HepG2 (cell line): ENCODE measurements around the gene HDDC3. TPM values are rescaled to one million over a fixed set of nuclear protein-coding genes. Genes with fewer than 3 reads are reported as not detected.

Experiments used
- CEBPG ChIP-seq: IDR thresholded peaks from 2 replicates; pipeline ENCODE4 v1.6.1; 2016
- FOXP1 ChIP-seq, 2 experiments: fragments of 450-650 bp in 1 of 2; IDR thresholded peaks; 2 replicates each; pipeline ENCODE4 v1.6.1; 2017 to 2018; ENCODE audit warnings: antibody characterized with exemption in 1 of 2
- HNF4G ChIP-seq, 2 experiments: sonication (generic) in 1 of 2; formaldehyde crosslinking in 1 of 2; IDR thresholded peaks; 2 replicates each; pipeline versions ENCODE4 v1.4.0 to v1.6.1; 2011 to 2020; ENCODE audit warnings: borderline replicate concordance in 2 of 2, low read depth in 2 of 2, mild to moderate bottlenecking in 2 of 2, low read length in 1 of 2, missing genetic modification reagents in 1 of 2, moderate library complexity in 1 of 2
- ISL2 ChIP-seq: sonication (generic); formaldehyde crosslinking; IDR thresholded peaks from 2 replicates; pipeline ENCODE4 v1.5.0; 2020; ENCODE audit warnings: missing genetic modification reagents
- MAFG ChIP-seq: sonication (generic); formaldehyde crosslinking; IDR thresholded peaks from 2 replicates; pipeline ENCODE4 v1.5.1; 2020; ENCODE audit warnings: mild to moderate bottlenecking, missing genetic modification reagents
- MXD4 ChIP-seq: IDR thresholded peaks from 2 replicates; pipeline ENCODE4 v1.6.1; 2016; ENCODE audit warnings: mild to moderate bottlenecking, missing biosample characterization, missing genetic modification reagents
- RBM39 ChIP-seq: fragments of 200-400 bp; formaldehyde crosslinking; IDR thresholded peaks from one replicate; pipeline ENCODE4 v1.6.1; 2018; ENCODE audit warnings: antibody characterized with exemption, mild to moderate bottlenecking, low read depth, low read length; ENCODE audit not compliant: poor library complexity, severe bottlenecking
- RELA ChIP-seq: sonication (generic); formaldehyde crosslinking; IDR thresholded peaks from 2 replicates; pipeline ENCODE4 v1.4.0; 2020; ENCODE audit warnings: missing genetic modification reagents
- REXO4 ChIP-seq: sonication (generic); formaldehyde crosslinking; IDR thresholded peaks from 2 replicates; pipeline ENCODE4 v1.8.0; 2022; ENCODE audit warnings: missing genetic modification reagents, mild to moderate bottlenecking, borderline replicate concordance
- RFX3 ChIP-seq: IDR thresholded peaks from 2 replicates; pipeline ENCODE4 v1.6.1; 2016; ENCODE audit warnings: missing biosample characterization, missing genetic modification reagents
- SKI ChIP-seq: fragments of 450-650 bp; IDR thresholded peaks from one replicate; pipeline ENCODE4 v1.6.1; 2018; ENCODE audit warnings: mild to moderate bottlenecking; ENCODE audit not compliant: partially characterized antibody
- SPEN ChIP-seq: sonication (generic); formaldehyde crosslinking; IDR thresholded peaks from 2 replicates; pipeline ENCODE4 v1.5.1; 2020; ENCODE audit warnings: low read depth, mild to moderate bottlenecking, missing genetic modification reagents
- ZNF234 ChIP-seq: sonication (generic); formaldehyde crosslinking; conservative IDR thresholded peaks from 2 replicates; pipeline ENCODE4 v1.5.1; 2020; ENCODE audit warnings: mild to moderate bottlenecking, missing genetic modification reagents
- ZNF383 ChIP-seq: sonication (generic); formaldehyde crosslinking; IDR thresholded peaks from 2 replicates; pipeline ENCODE4 v1.4.0; 2020; ENCODE audit warnings: missing genetic modification reagents, mild to moderate bottlenecking, borderline replicate concordance
- ZNF460 ChIP-seq: sonication (generic); formaldehyde crosslinking; IDR thresholded peaks from 2 replicates; pipeline ENCODE4 v1.5.1; 2020; ENCODE audit warnings: missing genetic modification reagents, mild to moderate bottlenecking, borderline replicate concordance
- ZNF557 ChIP-seq: sonication (generic); formaldehyde crosslinking; IDR thresholded peaks from 2 replicates; pipeline ENCODE4 v1.4.0; 2020; ENCODE audit warnings: missing genetic modification reagents
- ZNF724P ChIP-seq: sonication (generic); formaldehyde crosslinking; IDR thresholded peaks from 2 replicates; pipeline ENCODE4 v1.8.0; 2022; ENCODE audit warnings: missing genetic modification reagents, borderline replicate concordance
- ZNF746 ChIP-seq: sonication (generic); formaldehyde crosslinking; IDR thresholded peaks from 2 replicates; pipeline ENCODE4 v1.8.0; 2022; ENCODE audit warnings: mild to moderate bottlenecking, missing genetic modification reagents
- ZNF766 ChIP-seq: sonication (generic); formaldehyde crosslinking; IDR thresholded peaks from 2 replicates; pipeline ENCODE4 v1.5.0; 2020; ENCODE audit warnings: missing genetic modification reagents, borderline replicate concordance
- polyA plus RNA-seq, 8 experiments: library from polyadenylated mRNA; depleted of rRNA in 3 of 8; stranded (reverse) in 7 of 8; unstranded in 1 of 8; fragments of >200 nt; fragmentation: Illumina TruSeq in 4 of 8; extraction: Trizol in 4 of 8; gene quantifications; 2 replicates each; pipeline versions ENCODE4 v1.2.1 to v1.2.3, GENCODE V29; 2011 to 2016; ENCODE audit warnings: low read depth in 4 of 8, missing spikeins in 1 of 8, mixed read lengths in 1 of 8; ENCODE audit not compliant: insufficient read depth in 1 of 8
- total RNA-seq, 5 experiments: library from RNA; depleted of rRNA; stranded (reverse); fragments of >200 nt; fragmentation: Illumina TruSeq; extraction: Trizol; gene quantifications; 2 replicates each; pipeline ENCODE4 v1.2.3, GENCODE V29; 2016; ENCODE audit warnings: low read depth in 1 of 5
- TF ChIP-seq, protein P1 (sequence below): sonication (generic); formaldehyde crosslinking; IDR thresholded peaks from 2 replicates; pipeline ENCODE4 v1.5.0; 2020; ENCODE audit warnings: missing genetic modification reagents
- TF ChIP-seq, protein P2 (sequence below): IDR thresholded peaks from 2 replicates; pipeline ENCODE4 v1.6.1; 2016; ENCODE audit warnings: missing compliant biosample characterization, missing genetic modification reagents, borderline replicate concordance
- TF ChIP-seq, protein P3 (sequence below): sonication (generic); formaldehyde crosslinking; IDR thresholded peaks from 2 replicates; pipeline ENCODE4 v1.4.0; 2020; ENCODE audit warnings: mild to moderate bottlenecking, missing genetic modification reagents
- TF ChIP-seq, protein P4 (sequence below): sonication (generic); formaldehyde crosslinking; IDR thresholded peaks from 2 replicates; pipeline ENCODE4 v1.5.0; 2020; ENCODE audit warnings: mild to moderate bottlenecking, missing genetic modification reagents, moderate library complexity
- TF ChIP-seq, protein P5 (sequence below): sonication (generic); formaldehyde crosslinking; IDR thresholded peaks from 2 replicates; pipeline ENCODE4 v1.5.0; 2020; ENCODE audit warnings: mild to moderate bottlenecking, low read depth, missing genetic modification reagents, borderline replicate concordance

HDDC3 gene
- total and polyA plus RNA-seq, 2 of the 13 experiments (the other 11 are each of a cell fraction or from before 2014, with no cell fraction given): 18.7 to 28.3 TPM

DNA sequence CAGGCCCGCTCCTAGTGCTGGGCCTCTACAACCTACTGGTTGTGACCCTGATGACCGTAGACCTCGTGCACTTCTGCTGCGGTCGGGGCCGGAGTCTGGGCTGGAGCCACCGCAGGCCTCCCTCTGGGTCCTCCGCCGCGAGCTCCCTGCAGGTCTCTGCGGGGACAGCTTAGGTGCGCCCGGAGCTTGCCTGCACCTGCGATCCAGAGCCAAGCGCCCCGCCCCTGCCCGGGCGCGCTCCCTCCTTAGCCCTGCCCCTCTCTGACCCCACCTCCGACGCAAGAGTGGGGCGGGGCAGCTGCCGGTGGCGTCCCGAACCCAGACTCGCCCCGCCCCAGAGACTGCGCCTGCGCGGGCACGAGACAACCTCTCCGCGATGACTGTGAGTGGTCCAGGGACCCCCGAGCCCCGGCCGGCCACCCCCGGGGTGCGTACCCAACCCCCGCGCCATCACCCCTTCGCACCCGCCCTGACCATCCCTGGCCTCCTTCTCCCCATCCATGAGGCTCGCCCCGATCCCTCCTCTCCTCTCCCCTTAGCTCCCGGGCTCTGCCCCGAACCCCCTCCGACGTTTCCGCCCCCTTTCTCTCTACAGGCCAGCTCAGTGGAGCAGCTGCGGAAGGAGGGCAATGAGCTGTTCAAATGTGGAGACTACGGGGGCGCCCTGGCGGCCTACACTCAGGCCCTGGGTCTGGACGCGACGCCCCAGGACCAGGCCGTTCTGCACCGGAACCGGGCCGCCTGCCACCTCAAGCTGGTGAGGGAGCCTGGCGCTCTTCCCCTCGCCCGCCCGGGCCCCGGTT, 2.8 kb upstream of the HDDC3 start, which contains the start of gene UNC45A (continued):
- TF ChIP-seq, protein P1, sequence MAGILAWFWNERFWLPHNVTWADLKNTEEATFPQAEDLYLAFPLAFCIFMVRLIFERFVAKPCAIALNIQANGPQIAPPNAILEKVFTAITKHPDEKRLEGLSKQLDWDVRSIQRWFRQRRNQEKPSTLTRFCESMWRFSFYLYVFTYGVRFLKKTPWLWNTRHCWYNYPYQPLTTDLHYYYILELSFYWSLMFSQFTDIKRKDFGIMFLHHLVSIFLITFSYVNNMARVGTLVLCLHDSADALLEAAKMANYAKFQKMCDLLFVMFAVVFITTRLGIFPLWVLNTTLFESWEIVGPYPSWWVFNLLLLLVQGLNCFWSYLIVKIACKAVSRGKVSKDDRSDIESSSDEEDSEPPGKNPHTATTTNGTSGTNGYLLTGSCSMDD (CRISPR knock-in tag): no peak
- TF ChIP-seq RELA (CRISPR knock-in tag) (no peak), ZNF460 (CRISPR knock-in tag) (no peak), ZNF234 (no peak), RBM39 (peak; percentile 69), HNF4G (IDR thresholded peaks at IDR 0.05; ENCODE audit: borderline replicate concordance, low read depth, low read length) (no peak), HNF4G (CRISPR knock-in tag; IDR thresholded peaks at IDR 0.05; ENCODE audit: borderline replicate concordance, low read depth) (no peak), ZNF766 (CRISPR knock-in tag) (no peak), ISL2 (CRISPR knock-in tag) (0 out of 2 replicates have a peak, but pooled peaks have one; percentile 38), CEBPG (CRISPR knock-in tag) (peak; percentile 51), SPEN (CRISPR knock-in tag) (no peak; the same call in 1 of the 2 replicates), MXD4 (CRISPR knock-in tag) (no peak), FOXP1 (IDR thresholded peaks at IDR 0.05) (no peak), FOXP1 (CRISPR knock-in tag; IDR thresholded peaks at IDR 0.05) (no peak), SKI (no peak), ZNF557 (CRISPR knock-in tag) (no peak), RFX3 (CRISPR knock-in tag) (no peak), ZNF746 (CRISPR knock-in tag) (no peak), ZNF724P (CRISPR knock-in tag) (peak; percentile 61; the same call in 1 of the 2 replicates), REXO4 (no peak), MAFG (CRISPR knock-in tag) (no peak), ZNF383 (CRISPR knock-in tag) (no peak)
- TF ChIP-seq, protein P2, sequence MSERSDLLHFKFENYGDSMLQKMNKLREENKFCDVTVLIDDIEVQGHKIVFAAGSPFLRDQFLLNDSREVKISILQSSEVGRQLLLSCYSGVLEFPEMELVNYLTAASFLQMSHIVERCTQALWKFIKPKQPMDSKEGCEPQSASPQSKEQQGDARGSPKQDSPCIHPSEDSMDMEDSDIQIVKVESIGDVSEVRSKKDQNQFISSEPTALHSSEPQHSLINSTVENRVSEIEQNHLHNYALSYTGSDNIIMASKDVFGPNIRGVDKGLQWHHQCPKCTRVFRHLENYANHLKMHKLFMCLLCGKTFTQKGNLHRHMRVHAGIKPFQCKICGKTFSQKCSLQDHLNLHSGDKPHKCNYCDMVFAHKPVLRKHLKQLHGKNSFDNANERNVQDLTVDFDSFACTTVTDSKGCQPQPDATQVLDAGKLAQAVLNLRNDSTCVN: no peak
- TF ChIP-seq, protein P3, sequence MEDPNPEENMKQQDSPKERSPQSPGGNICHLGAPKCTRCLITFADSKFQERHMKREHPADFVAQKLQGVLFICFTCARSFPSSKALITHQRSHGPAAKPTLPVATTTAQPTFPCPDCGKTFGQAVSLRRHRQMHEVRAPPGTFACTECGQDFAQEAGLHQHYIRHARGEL (CRISPR knock-in tag): no peak
- TF ChIP-seq, protein P4, sequence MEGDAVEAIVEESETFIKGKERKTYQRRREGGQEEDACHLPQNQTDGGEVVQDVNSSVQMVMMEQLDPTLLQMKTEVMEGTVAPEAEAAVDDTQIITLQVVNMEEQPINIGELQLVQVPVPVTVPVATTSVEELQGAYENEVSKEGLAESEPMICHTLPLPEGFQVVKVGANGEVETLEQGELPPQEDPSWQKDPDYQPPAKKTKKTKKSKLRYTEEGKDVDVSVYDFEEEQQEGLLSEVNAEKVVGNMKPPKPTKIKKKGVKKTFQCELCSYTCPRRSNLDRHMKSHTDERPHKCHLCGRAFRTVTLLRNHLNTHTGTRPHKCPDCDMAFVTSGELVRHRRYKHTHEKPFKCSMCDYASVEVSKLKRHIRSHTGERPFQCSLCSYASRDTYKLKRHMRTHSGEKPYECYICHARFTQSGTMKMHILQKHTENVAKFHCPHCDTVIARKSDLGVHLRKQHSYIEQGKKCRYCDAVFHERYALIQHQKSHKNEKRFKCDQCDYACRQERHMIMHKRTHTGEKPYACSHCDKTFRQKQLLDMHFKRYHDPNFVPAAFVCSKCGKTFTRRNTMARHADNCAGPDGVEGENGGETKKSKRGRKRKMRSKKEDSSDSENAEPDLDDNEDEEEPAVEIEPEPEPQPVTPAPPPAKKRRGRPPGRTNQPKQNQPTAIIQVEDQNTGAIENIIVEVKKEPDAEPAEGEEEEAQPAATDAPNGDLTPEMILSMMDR (CRISPR knock-in tag): peak; percentile 31; the same call in 1 of the 2 replicates
- TF ChIP-seq, protein P5, sequence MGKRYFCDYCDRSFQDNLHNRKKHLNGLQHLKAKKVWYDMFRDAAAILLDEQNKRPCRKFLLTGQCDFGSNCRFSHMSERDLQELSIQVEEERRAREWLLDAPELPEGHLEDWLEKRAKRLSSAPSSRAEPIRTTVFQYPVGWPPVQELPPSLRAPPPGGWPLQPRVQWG (CRISPR knock-in tag): no peak
